Osteoblast (primary cell): ENCODE data around the gene ZDHHC18. TPM values are rescaled to one million over a fixed set of nuclear protein-coding genes. Genes with fewer than 3 reads are reported as not detected.
"Not testable (repeated sequence)": the region's sequence is repeated elsewhere in the genome, so short reads cannot be mapped to it uniquely, and the experiment has no call there.

Experiments
- DNase-seq: peaks from one replicate; pipeline ENCODE4 v3.0.0; 2011; ENCODE audit warnings: low spot score, mixed read lengths; ENCODE audit not compliant: insufficient read length; ENCODE audit errors: missing footprints
- H2AFZ ChIP-seq: 2 replicates; pipeline ENCODE4 v1.6.0; 2011; ENCODE audit warnings: mild to moderate bottlenecking, low read length
- H3K27ac ChIP-seq: 2 replicates; pipeline ENCODE4 v1.5.1; 2011; ENCODE audit warnings: mild to moderate bottlenecking, low read depth, low read length, moderate library complexity
- H3K27me3 ChIP-seq: 2 replicates; pipeline ENCODE4 v1.6.0; 2012; ENCODE audit warnings: mild to moderate bottlenecking, control low read depth, inconsistent platforms, low read length, moderate library complexity; ENCODE audit not compliant: insufficient read depth
- H3K36me3 ChIP-seq: 2 replicates; pipeline ENCODE4 v1.5.1; 2011; ENCODE audit warnings: mild to moderate bottlenecking, low read length, control low read depth, moderate library complexity; ENCODE audit not compliant: insufficient read depth
- H3K4me1 ChIP-seq: 2 replicates; pipeline ENCODE4 v1.5.1; 2011; ENCODE audit warnings: mild to moderate bottlenecking, low read length, control low read depth, moderate library complexity; ENCODE audit not compliant: insufficient read depth
- H3K4me2 ChIP-seq: 2 replicates; pipeline ENCODE4 v1.6.0; 2011; ENCODE audit warnings: mild to moderate bottlenecking, low read length; ENCODE audit not compliant: insufficient read depth
- H3K4me3 ChIP-seq: fragments of 200-600 bp; sonication (generic); 3 replicates; pipeline ENCODE4 v1.5.1; 2012; ENCODE audit warnings: mild to moderate bottlenecking, low read length, inconsistent platforms; ENCODE audit not compliant: insufficient read depth
- H3K79me2 ChIP-seq: 2 replicates; pipeline ENCODE4 v1.6.0; 2012; ENCODE audit warnings: mild to moderate bottlenecking, low read length, control low read depth, inconsistent platforms; ENCODE audit not compliant: insufficient read depth
- H3K9me3 ChIP-seq: 2 replicates; pipeline ENCODE4 v1.5.1; 2011; ENCODE audit warnings: low read depth, low read length, control low read depth
- H4K20me1 ChIP-seq: 2 replicates; pipeline ENCODE4 v1.6.0; 2012; ENCODE audit warnings: mild to moderate bottlenecking, low read length, control low read depth; ENCODE audit not compliant: insufficient read depth
- CTCF ChIP-seq: IDR thresholded peaks from 2 replicates; pipeline ENCODE4 v1.5.1; 2011; ENCODE audit warnings: mild to moderate bottlenecking, low read depth, low read length, moderate library complexity; ENCODE audit errors: extremely low read depth
- total RNA-seq: library from RNA; depleted of rRNA; stranded (reverse); fragments of >200 nt; gene quantifications from 2 replicates; pipeline ENCODE4 v1.2.3, GENCODE V29; 2012

ZDHHC18 gene
- total RNA-seq, 1 donor, result 7.6 TPM

- H3K36me3 ChIP-seq, result peaks cover 39% of the 10 kb centered on the region
- TF ChIP-seq CTCF, result no peak
- no peaks in the 10 kb centered on the region for H3K4me1 ChIP-seq
- no peak overlapping the region for H3K27ac ChIP-seq
- H3K4me2 ChIP-seq, result no peak overlapping the region
- H2AFZ ChIP-seq, result no peak overlapping the region
- DNase-seq, result no peak
- H3K79me2 ChIP-seq, result peaks cover under 1% of the 10 kb centered on the region
- H3K9me3 ChIP-seq, result no peaks in the 10 kb centered on the region
- peaks cover 3% of the 10 kb centered on the region for H4K20me1 ChIP-seq
- H3K27me3 ChIP-seq, result no peaks in the 10 kb centered on the region
- no peak overlapping the region for H3K4me3 ChIP-seq
These were observed 12.2 kb downstream of the ZDHHC18 start for GRCh38 chr1:26838474-26839338.

GRCh38 chr1:26839339-26839722 lies 12.8 kb downstream of the ZDHHC18 start:
- no peak overlapping the region for H3K4me2 ChIP-seq
- peaks cover 2% of the 10 kb centered on the region for H3K79me2 ChIP-seq
- no peaks in the 10 kb centered on the region for H3K4me1 ChIP-seq
- H3K36me3 ChIP-seq, result peaks cover 32% of the 10 kb centered on the region
- no peak overlapping the region for H3K4me3 ChIP-seq
- TF ChIP-seq CTCF, result no peak
- peaks cover 3% of the 10 kb centered on the region for H4K20me1 ChIP-seq
- no peak overlapping the region for H3K27ac ChIP-seq
- DNase-seq, result no peak
- no peak overlapping the region for H2AFZ ChIP-seq
- H3K9me3 ChIP-seq, result no peaks in the 10 kb centered on the region
- H3K27me3 ChIP-seq, result no peaks in the 10 kb centered on the region

GRCh38 chr1:26839779-26840178 lies 13.3 kb downstream of the ZDHHC18 start:
- no peak for DNase-seq
- peaks cover 28% of the 10 kb centered on the region for H3K36me3 ChIP-seq
- no peaks in the 10 kb centered on the region for H3K9me3 ChIP-seq
- H3K4me2 ChIP-seq, result no peak overlapping the region
- H3K27ac ChIP-seq, result no peak overlapping the region
- peaks cover 2% of the 10 kb centered on the region for H3K79me2 ChIP-seq
- H3K4me3 ChIP-seq, result no peak overlapping the region
- no peak for TF ChIP-seq CTCF
- no peaks in the 10 kb centered on the region for H3K27me3 ChIP-seq
- peaks cover 3% of the 10 kb centered on the region for H4K20me1 ChIP-seq
- H2AFZ ChIP-seq, result no peak overlapping the region
- no peaks in the 10 kb centered on the region for H3K4me1 ChIP-seq

GRCh38 chr1:26844424-26845196 lies 18.1 kb downstream of the ZDHHC18 start:
- no peaks in the 10 kb centered on the region for H3K9me3 ChIP-seq
- no peak for DNase-seq
- H3K4me2 ChIP-seq, result no peak overlapping the region
- H3K4me1 ChIP-seq, result peaks cover 14% of the 10 kb centered on the region
- no peak overlapping the region for H2AFZ ChIP-seq
- no peaks in the 10 kb centered on the region for H3K27me3 ChIP-seq
- peaks cover 19% of the 10 kb centered on the region for H3K36me3 ChIP-seq
- H3K4me3 ChIP-seq, result no peak overlapping the region
- H3K79me2 ChIP-seq, result peaks cover 2% of the 10 kb centered on the region
- H4K20me1 ChIP-seq, result peaks cover 9% of the 10 kb centered on the region
- TF ChIP-seq CTCF, result no peak
- no peak overlapping the region for H3K27ac ChIP-seq

GRCh38 chr1:26847826-26848225 lies 21.3 kb downstream of the ZDHHC18 start:
- H3K27me3 ChIP-seq, DNase-seq, H3K79me2 ChIP-seq, H3K4me2 ChIP-seq, H2AFZ ChIP-seq, H3K9me3 ChIP-seq, H3K4me3 ChIP-seq: not testable (repeated sequence)
- Histone ChIP-seq H4K20me1 (peaks cover 16% of the 10 kb centered on the region), H3K4me1 (peaks cover 17% of the 10 kb centered on the region), H3K36me3 (peaks cover 47% of the 10 kb centered on the region), H3K27ac (peak overlapping the region; percentile 96)
